Hematopoietic multipotent progenitor cell treated with erythropoietin and hydrocortisone succinate and interleukin-3 and kit ligand, for 17 days (in vitro differentiated cells): ENCODE data around the gene TXK.

Source experiments
- DNase-seq: peaks from one replicate; pipeline ENCODE4 v3.0.0-alpha.2; 2015; ENCODE audit warnings: low spot score

TXK gene

GRCh38 chr4:48137846-48138245 lies 3.8 kb upstream of the TXK start:
- no peak for DNase-seq

- DNase-seq: peak; percentile 42
These were observed 381 bp downstream of the TXK start for GRCh38 chr4:48133669-48134068.

DNA sequence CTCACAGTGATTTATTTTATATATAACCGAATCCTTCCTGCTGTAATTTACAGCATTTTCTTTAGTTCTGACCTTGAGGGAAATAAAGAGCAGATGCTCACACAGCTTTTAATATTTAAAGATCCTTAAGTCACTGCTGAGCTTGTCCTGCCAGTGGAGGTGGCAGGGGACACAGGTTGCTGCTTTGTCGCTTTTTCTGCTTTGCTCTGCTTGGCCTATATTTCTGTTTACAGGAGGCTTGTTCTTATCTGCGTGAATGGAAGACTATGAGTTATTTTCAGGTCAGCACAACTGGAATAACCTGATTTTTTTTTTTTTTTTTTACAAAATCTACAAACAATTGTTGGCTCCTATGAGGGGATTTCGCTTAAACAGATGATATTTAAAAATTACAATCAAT lies 2.3 kb downstream of the TXK start:
- no peak for DNase-seq

DNA sequence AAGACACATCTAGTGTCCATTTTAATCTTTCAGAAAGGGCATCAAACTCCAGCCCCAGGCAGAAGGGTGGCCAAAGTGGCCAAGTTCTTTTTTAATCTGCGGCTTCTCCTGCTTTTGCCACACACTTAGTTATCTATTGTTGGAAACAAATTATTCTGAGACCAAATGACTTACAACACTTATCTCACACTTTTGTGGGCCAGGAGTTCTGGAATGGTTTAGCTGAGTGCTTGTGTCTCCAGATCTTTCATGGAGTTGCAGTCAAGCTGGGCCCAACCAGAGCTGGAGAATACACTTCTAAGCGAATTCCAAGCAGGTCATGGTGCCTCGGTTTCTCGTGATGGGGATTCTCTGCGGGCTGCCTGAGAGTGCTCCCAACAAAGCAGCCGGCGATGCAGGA lies 4.0 kb downstream of the TXK start:
- no peak for DNase-seq

- DNase-seq: peak; percentile 19
These were observed 4.6 kb downstream of the TXK start for GRCh38 chr4:48129307-48130014.

GRCh38 chr4:48127682-48128404 lies 6.2 kb downstream of the TXK start:
- peak; percentile 84 for DNase-seq

- no peak for DNase-seq
These were observed 6.8 kb downstream of the TXK start for GRCh38 chr4:48127231-48127630.

- no peak for DNase-seq
These were observed 7.4 kb downstream of the TXK start for GRCh38 chr4:48126621-48127020.

- no peak for DNase-seq
These were observed 9.2 kb downstream of the TXK start for GRCh38 chr4:48124870-48125269.

DNA sequence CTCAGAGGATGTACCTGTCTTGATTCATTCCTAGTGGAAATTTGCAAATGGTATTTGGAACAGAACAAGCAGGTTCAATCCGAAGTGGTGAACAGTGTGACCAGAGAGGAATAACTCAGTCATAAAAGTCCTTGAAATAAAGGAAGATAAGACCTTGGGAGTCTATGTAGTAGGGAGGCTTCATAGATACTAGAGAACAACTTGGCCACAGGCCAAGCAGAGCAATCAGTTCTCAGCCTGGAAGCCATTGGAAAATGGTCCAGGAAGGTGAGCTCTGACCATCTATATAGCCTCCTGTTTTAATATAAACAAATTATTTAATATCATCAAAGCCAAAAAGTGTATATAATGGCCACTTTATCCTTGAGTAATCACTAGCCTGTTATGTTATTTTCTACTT lies 11.3 kb downstream of the TXK start:
- DNase-seq: no peak

DNA sequence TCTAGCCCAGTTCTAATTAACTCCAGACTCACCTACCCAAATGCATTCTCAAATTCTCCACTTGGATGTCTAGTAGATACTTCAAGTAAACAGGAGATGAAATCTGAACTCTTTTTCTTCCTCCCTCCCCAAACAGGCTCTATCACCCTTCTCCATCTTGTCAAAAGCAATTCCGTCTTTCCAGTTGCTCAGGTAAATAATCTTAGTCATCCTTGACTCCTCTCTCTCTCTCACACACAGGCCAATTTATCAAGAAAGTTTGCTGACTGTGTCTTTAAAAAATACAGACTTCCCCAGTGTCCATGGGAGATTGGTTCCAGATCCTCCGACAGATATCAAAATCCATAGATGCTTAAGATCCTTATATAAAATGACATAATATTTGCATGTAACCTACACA lies 12.9 kb downstream of the TXK start:
- no peak for DNase-seq

- no peak for DNase-seq
These were observed 13.9 kb downstream of the TXK start for GRCh38 chr4:48120132-48120531.

- no peak for DNase-seq
These were observed 14.4 kb downstream of the TXK start for GRCh38 chr4:48119646-48120045.

GRCh38 chr4:48118081-48118480 lies 16.0 kb downstream of the TXK start:
- DNase-seq: no peak

DNA sequence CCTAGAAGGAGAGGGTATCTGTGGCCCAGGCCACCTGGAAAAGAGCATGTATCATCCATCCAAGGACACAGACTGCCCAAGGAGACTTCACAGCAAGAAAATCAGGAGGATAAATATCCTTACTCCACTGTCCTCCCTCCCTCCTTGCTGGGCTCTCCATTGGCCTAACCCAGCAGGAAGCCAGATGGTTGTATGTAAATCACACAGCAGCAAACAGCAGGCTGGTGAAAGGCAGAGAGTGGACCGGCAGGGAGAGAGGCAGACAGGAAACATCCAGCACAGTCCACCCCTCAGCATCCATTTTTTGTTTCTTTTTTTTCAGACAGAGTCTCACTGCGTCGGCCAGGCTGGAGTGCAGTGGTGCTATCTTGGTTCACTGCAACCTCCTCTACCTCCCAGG lies 17.5 kb downstream of the TXK start:
- DNase-seq: no peak

GRCh38 chr4:48114412-48114811 lies 19.6 kb downstream of the TXK start:
- DNase-seq: no peak

DNA sequence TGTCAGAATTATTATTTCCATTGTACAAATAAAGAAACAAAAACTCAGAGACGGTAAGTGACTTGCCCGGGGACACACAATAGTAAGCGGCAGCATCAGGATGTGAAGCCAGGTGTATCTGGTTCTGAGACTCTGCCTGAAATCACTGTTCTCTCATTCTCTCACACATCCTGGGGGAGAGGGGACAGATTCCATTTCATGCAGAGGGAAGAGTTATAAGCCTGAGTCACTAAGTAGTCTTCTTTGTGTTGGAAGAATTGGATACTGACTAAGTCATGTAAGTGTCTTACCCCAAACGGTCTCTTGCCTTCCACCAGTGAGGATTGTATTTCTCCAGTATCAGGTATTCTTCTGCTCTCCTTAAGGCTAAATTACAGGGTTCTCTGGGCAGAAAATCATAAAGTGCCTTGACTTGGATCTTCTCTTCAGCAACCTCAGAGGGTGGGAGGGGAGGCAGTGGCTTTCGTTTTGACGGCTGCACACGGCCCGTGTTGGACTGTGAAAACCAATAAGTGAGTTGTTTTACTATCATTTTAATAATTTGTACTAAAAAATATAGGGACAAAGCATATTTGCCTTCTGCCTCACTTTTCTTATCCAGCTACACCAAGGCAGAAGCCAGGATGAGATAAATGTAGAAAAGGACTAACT lies 21.9 kb downstream of the TXK start:
- DNase-seq: no peak

GRCh38 chr4:48110452-48110978 lies 23.5 kb downstream of the TXK start:
- no peak for DNase-seq

GRCh38 chr4:48109413-48110263 lies 24.4 kb downstream of the TXK start:
- peak; percentile 33 for DNase-seq

DNA sequence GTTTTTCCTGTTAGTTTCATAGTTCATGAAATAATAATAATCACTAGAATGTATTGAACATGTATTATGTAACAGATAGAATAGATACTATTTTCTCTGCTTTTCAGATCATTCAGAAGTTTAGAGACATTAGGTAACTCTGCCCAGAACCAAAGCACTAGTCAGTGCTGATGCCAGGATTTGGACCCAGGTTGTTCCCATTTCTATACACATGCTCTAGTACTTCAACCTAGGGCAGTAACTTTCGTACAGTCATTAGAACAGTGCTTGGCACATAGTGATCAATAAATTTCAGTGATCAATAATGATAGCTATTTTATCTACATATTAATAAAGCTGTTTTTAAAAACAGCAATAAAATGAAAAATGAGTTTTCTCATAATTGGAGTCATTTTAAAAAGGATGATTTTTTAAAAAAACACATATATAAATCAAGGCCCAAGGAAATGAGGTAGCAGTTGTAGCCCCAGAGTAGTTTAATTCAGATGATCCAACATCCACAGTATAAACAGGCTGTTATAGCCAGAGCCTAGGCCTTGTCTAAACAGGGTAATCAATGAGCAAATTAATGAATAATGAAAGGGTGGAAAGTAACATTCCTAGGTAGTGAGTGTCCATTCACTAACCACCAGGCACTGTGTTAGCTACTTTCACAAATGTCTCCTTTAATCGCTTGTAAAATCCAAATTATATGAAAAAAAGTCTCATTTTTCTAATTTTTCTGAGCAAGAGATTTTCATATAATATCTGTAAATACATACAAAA lies 25.6 kb downstream of the TXK start:
- no peak for DNase-seq

DNA sequence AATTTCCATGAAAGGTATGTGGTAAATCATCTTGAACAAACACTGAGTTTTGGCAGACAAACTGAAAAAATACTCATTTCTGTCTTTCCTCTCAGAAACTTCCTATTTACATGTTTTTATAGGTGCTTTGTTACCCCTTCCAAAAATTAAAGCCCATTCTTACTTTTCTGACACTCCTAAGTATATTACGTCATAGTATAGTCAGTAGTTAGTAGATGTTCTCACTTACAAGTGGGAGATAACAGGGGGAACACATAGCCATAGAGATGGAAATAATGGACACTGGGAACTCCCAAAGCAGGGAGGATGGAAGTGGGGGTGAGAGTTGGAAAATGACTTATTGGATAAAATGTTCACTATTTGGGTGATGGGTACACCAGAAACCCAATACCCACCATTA lies 28.8 kb downstream of the TXK start:
- no peak for DNase-seq
